SK-N-SH treated with all-trans-retinoic acid at 6 μM for 48 hours (cell line): ENCODE results near the gene CAMSAP3.

Source experiments
- ARNTL ChIP-seq: fragments of 450-650 bp; formaldehyde crosslinking; IDR thresholded peaks from 2 replicates; pipeline ENCODE4 v1.5.0; 2020; ENCODE audit warnings: low read depth, mild to moderate bottlenecking, moderate library complexity, borderline replicate concordance
- CREB5 ChIP-seq: fragments of 250-450 bp; sonication (Bioruptor Pico); IDR thresholded peaks from 2 replicates; pipeline ENCODE4 v1.5.1; 2020; ENCODE audit warnings: low read depth, mild to moderate bottlenecking, moderate library complexity
- PATZ1 ChIP-seq: fragments of 250-450 bp; sonication (Bioruptor Pico); IDR thresholded peaks from 2 replicates; pipeline ENCODE4 v1.8.0; 2020; ENCODE audit warnings: mild to moderate bottlenecking, moderate library complexity, borderline replicate concordance
- PPARA ChIP-seq: fragments of 250-450 bp; sonication (Bioruptor Pico); IDR thresholded peaks from 2 replicates; pipeline ENCODE4 v1.5.0; 2020; ENCODE audit warnings: mild to moderate bottlenecking, borderline replicate concordance
- SNAI2 ChIP-seq: fragments of 250-450 bp; sonication (Bioruptor Pico); IDR thresholded peaks from 2 replicates; pipeline ENCODE4 v1.5.0; 2020; ENCODE audit warnings: mild to moderate bottlenecking, moderate library complexity
- TOX ChIP-seq: fragments of 250-450 bp; sonication (Bioruptor Pico); IDR thresholded peaks from 2 replicates; pipeline ENCODE4 v1.8.0; 2021; ENCODE audit warnings: mild to moderate bottlenecking, moderate library complexity, borderline replicate concordance

GRCh38 chr19:7624810-7625209 lies 29.1 kb downstream of the CAMSAP3 start:
- no peak for TF ChIP-seq PPARA
- no peak for TF ChIP-seq CREB5 (CRISPR knock-in tag)
- no peak for TF ChIP-seq TOX (CRISPR knock-in tag)
- TF ChIP-seq PATZ1, result no peak
- no peak for TF ChIP-seq SNAI2 (CRISPR knock-in tag)
- no peak for TF ChIP-seq ARNTL (CRISPR knock-in tag)
